ENCODE measurements around the gene TGDS.

The TGDS gene

DNA sequence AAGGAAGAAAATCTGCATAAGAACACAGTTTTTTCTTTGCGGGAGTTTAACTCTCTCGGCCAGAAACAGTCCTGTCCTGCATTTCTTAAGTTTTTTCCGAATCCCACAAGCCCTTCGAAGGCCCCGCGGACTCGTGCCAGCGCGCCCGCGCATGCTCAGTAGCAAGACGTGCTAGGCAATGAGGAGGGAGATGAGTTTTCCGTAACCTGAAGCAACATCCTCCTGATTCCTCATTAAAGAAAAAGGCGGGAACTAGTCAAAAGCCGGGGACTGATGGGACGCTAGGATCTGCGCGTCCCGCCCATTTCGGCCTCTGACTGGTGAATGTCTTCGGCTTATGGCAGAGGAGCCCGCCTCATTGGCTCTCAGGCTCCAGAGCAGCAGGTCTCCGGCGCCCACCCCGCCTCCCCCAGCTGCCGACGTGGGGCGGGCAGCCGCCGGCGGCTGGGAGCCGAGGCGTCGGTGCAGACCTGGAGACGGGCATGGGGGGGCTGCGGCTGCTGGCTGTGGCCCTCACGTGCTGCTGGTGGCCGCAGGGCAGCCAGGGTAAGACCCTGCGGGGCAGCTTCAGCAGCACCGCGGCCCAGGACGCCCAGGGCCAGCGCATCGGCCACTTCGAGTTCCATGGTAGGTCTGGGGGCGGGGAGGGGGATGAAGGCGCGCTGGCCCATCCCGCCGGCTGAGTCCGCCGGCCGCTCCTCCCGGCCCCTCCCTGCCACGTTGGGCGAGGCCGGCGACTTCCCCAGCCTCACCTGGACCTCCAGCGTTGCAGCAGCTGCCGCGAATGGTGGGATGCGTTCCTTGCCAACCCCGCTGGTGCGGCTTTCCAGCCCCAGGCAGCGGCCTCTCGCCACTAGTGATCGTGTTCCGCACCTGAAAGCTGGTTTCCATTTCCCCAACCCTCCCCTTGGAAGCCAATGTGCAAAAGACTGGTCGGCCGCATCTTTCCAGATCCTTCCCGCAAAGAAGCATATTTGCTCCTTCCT, 5.8 kb upstream of the TGDS start, which contains the start of gene GPR180:
Gene GPR180 (plus strand): TSS at position 412 of the 986 bp plus-strand sequence. CDS start 71 bp downstream, at position 483.
- peak; percentile 68 to 78 for DNase-seq (ENCODE audit: low read depth in 1 of 2, low spot score in 1 of 2)

- DNase-seq (ENCODE audit: low read depth in 1 of 2, low spot score in 1 of 2) = no peak
Observed at GRCh38 chr13:94599877-94600276, 3.9 kb upstream of the TGDS start.

- DNase-seq (ENCODE audit: low read depth in 1 of 2, low spot score in 1 of 2) = no peak
Observed at GRCh38 chr13:94598281-94598680, 2.3 kb upstream of the TGDS start.

GRCh38 chr13:94596575-94596971, 621 bp upstream of the TGDS start:
- no peak for DNase-seq (ENCODE audit: low read depth in 1 of 2, low spot score in 1 of 2)

- DNase-seq (ENCODE audit: low read depth in 1 of 2, low spot score in 1 of 2) = no peak
Observed at GRCh38 chr13:94595001-94595949, 677 bp downstream of the TGDS start.

- no peak for DNase-seq (ENCODE audit: low read depth in 1 of 2, low spot score in 1 of 2)
Observed at GRCh38 chr13:94590744-94591143, 5.2 kb downstream of the TGDS start.

DNA sequence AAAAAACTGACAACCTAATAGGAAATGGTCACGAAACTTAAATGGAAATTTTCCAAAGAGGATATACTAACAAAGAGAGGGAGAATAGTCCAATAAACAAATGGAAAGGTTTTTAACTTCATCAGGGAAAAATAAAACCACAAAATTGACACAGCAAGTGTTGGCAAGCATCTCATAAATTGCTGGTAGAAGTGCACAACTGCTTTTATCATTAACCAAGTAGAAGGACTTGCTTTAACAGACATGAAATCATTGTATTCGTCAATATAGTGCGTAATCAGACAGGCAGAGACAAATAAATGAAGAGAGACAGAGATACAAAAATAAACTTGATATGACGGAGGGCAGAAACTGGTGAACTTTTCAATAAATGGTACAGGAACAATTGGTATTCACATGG, 7.4 kb downstream of the TGDS start:
- no peak for DNase-seq (ENCODE audit: low read depth in 1 of 2, low spot score in 1 of 2)

GRCh38 chr13:94586371-94586770, 9.6 kb downstream of the TGDS start:
- no peak for DNase-seq (ENCODE audit: low read depth in 1 of 2, low spot score in 1 of 2)

DNA sequence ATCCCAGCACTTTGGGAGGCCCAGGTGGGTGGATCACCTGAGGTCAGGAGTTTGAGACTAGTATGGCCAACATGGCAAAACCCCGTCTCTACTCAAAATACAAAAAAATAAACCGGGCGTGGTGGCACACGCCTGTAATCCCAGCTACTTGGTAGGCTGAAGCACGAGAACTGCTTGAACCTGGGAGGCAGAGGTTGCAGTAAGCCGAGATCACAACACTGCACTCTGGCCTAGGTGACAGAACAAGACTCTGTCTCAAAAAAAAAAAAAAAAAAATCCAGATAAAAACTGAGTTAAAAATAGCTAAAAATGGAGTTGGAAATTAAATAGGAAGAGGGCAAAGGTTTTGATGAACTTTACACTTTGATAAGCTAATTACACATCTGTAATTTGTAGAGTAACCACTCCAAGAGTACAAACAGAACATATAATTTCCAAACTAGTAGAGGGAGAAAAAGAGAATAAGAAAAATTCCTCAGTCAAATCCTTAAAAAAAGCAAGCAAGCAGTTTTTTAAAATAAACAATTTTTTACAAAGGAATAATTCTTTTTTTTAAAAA, 10.3 kb downstream of the TGDS start:
- DNase-seq (ENCODE audit: low read depth in 1 of 2, low spot score in 1 of 2) = no peak

- no peak for DNase-seq (ENCODE audit: low read depth in 1 of 2, low spot score in 1 of 2)
Observed at GRCh38 chr13:94583926-94584325, 12.0 kb downstream of the TGDS start.

DNA sequence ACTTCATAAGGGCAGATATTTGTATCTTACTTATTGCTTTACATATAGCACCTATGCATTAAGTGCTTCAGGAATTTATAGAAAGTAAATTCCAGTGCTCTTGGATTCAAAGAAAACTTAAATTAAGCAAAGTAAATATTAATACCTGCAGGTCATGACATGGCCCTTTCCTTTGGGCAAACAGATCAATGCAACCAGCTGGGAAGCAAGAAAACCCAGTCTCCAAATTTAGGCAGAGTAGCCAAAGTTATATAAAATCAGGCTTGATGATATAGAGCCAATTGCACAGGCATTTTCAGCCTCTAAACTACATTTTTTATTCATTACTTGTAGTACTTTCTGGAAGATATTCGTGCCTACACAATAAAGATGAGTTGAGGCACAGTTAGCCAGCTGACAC, 16.9 kb downstream of the TGDS start:
- DNase-seq (ENCODE audit: low read depth in 1 of 2, low spot score in 1 of 2) = no peak

DNA sequence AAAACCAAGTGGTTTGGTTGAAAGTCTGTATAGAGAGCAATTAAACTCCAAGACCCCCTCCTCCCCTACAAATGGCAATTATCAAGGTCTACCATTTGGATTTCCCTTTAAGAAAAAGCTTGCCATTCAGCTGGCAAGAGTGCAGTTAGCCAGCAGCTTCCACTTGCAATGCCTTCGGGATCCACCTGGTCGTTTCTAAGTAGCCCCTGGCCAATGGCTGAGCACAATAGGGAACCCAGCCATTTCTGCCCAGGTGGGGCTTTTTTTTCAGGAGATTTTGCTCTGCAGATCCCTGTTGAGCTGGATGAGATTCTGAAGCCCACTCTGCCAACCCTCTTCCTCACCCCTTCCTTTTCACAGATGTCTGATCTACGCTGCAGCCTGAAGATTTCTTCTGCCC, 26.3 kb downstream of the TGDS start:
- DNase-seq (ENCODE audit: low read depth in 1 of 2, low spot score in 1 of 2) = no peak

GRCh38 chr13:94568443-94568842, 27.5 kb downstream of the TGDS start:
- no peak for DNase-seq (ENCODE audit: low read depth in 1 of 2, low spot score in 1 of 2)

DNA sequence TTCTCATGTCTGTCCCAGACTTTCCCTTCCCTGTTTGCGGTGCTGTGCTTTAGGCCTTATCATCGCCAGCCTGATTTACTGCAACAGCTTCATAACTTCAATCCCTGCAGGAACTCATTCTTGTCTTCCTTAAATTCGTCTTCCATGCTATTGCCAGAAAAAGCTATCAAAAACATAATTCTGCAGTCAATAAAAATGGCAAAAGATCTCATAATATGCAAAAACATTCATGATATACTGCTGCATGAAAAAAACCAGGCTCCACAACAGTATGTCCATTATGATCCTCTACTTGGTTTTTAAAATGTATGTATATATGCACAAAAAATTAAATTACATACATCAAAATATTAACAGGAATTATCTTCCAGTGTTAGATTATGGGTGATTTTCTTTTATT, 28.4 kb downstream of the TGDS start:
- no peak for DNase-seq (ENCODE audit: low read depth in 1 of 2, low spot score in 1 of 2)

GRCh38 chr13:94561126-94561525, 34.8 kb downstream of the TGDS start:
- no peak for DNase-seq (ENCODE audit: low read depth in 1 of 2, low spot score in 1 of 2)

DNA sequence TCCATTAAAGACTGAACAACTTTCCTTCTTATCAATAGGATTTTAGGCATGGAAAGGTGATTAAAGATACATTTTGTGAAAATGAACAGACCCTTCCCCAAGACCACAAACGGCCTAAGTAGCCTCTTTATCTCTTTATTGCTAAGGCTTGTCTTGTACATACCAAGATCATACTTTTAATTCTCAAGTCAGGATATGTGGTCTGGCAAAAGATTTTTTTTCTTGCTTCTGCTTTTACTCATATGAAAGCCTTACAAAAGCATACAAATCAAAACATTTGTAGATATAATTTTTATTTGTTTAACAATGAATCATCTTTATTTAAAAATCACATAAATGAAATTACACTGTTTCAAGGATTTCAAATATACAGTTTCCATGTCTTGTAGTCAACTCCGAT, 35.8 kb downstream of the TGDS start:
- no peak for DNase-seq (ENCODE audit: low read depth in 1 of 2, low spot score in 1 of 2)

- DNase-seq (ENCODE audit: low read depth in 1 of 2, low spot score in 1 of 2) = no peak
Observed at GRCh38 chr13:94559222-94559795, 36.6 kb downstream of the TGDS start.

DNA sequence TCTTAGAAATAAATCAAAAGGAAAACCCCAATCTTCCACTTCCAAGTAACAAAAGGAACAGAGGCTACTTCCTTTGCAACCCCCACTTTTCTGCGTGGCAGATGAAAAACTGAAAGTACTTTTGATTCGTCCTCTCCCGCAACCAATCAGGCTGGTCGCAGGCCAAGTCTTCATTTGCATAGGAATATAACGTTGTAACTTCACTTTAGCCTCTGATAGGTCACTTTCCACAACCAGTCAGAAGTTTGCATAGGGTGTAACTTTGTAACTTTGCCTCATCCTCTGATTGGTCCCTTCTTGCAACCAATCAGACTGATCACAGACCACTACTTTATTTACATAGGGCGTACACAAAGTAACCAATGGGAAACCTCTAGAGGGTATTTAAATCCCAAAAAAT, 37.2 kb downstream of the TGDS start:
- DNase-seq (ENCODE audit: low read depth in 1 of 2, low spot score in 1 of 2) = no peak

GRCh38 chr13:94557684-94558235, 38.2 kb downstream of the TGDS start:
- DNase-seq (ENCODE audit: low read depth in 1 of 2, low spot score in 1 of 2) = no peak

- no peak for DNase-seq (ENCODE audit: low read depth in 1 of 2, low spot score in 1 of 2)
Observed at GRCh38 chr13:94556621-94557020, 39.3 kb downstream of the TGDS start.

DNA sequence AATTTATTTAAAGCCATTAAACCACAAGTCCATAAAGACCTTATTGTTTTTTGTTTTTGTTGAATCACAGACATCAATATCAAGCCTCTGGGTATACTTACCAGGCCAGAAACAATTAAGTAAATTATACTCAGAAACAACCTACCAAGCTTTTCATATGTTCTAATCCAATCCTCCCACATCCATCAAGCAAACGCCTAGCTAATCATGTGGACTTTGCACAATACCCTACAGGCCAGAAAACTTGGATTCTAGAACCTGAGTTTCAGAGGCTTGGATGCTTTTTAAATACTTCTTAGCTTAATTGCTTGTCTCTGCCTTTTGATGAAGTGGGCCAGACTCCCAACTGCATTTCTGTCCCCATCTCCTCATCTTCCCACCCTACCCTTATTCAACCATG, 39.9 kb downstream of the TGDS start:
- no peak for DNase-seq (ENCODE audit: low read depth in 1 of 2, low spot score in 1 of 2)
